Mesenchymal stem cell (in vitro differentiated cells and primary cell): ENCODE measurements around the gene CHCHD6.

Experiments
- DNase-seq: peaks from one replicate; pipeline ENCODE4 v3.0.0-alpha.2; 2013
- H2AFZ ChIP-seq: one replicate; pipeline ENCODE4 v1.6.1; 2013; ENCODE audit warnings: low read depth, mild to moderate bottlenecking, control low read depth, inconsistent platforms, low read length, moderate library complexity
- H2AK5ac ChIP-seq: 2 replicates; pipeline ENCODE4 v1.6.1; 2013; ENCODE audit warnings: low read length, moderate library complexity, mild to moderate bottlenecking, inconsistent platforms; ENCODE audit not compliant: severe bottlenecking
- H2BK120ac ChIP-seq: one replicate; pipeline ENCODE4 v1.6.1; 2013; ENCODE audit warnings: low read depth, mild to moderate bottlenecking, inconsistent platforms, low read length, moderate library complexity
- H2BK12ac ChIP-seq, 2 experiments: one replicate each; pipeline ENCODE4 v1.6.1; 2013; ENCODE audit warnings: inconsistent platforms in 2 of 2, low read length in 2 of 2, mild to moderate bottlenecking in 2 of 2, moderate library complexity in 2 of 2, control low read depth in 1 of 2
- H2BK15ac ChIP-seq: one replicate; pipeline ENCODE4 v1.6.1; 2013; ENCODE audit warnings: mild to moderate bottlenecking, low read depth, inconsistent platforms; ENCODE audit not compliant: poor library complexity, severe bottlenecking
- H2BK5ac ChIP-seq: 2 replicates; pipeline ENCODE4 v1.6.1; 2013; ENCODE audit warnings: low read depth, mild to moderate bottlenecking, low read length, control low read depth, inconsistent platforms; ENCODE audit not compliant: poor library complexity, severe bottlenecking
- H3K14ac ChIP-seq, 2 experiments: one replicate each; pipeline ENCODE4 v1.6.1; 2013; ENCODE audit warnings: inconsistent platforms in 2 of 2, low read length in 2 of 2, control low read depth in 1 of 2, mild to moderate bottlenecking in 1 of 2, moderate library complexity in 1 of 2
- H3K18ac ChIP-seq, 2 experiments: one replicate each; pipeline ENCODE4 v1.6.1; 2013; ENCODE audit warnings: inconsistent platforms in 2 of 2, low read length in 2 of 2, control low read depth in 1 of 2, low read depth in 1 of 2, mild to moderate bottlenecking in 1 of 2
- H3K23ac ChIP-seq, 2 experiments: one replicate each; pipeline ENCODE4 v1.6.1; 2013; ENCODE audit warnings: inconsistent platforms in 2 of 2, low read length in 2 of 2, mild to moderate bottlenecking in 2 of 2, moderate library complexity in 2 of 2, control low read depth in 1 of 2
- H3K27ac ChIP-seq: 2 replicates; pipeline ENCODE4 v1.5.1; 2013; ENCODE audit warnings: mild to moderate bottlenecking, moderate library complexity, low read length, control low read depth, inconsistent platforms; ENCODE audit not compliant: poor library complexity, severe bottlenecking
- H3K27me3 ChIP-seq, 2 experiments: 2 replicates each; pipeline versions ENCODE4 v1.6.1 to v1.7.0; 2013; ENCODE audit warnings: low read length in 2 of 2, mild to moderate bottlenecking in 2 of 2, moderate library complexity in 2 of 2, control low read depth in 1 of 2, inconsistent platforms in 1 of 2; ENCODE audit not compliant: control insufficient read depth in 1 of 2, insufficient read depth in 1 of 2
- H3K36me3 ChIP-seq, 2 experiments: 2 replicates each; pipeline versions ENCODE4 v1.6.1 to v1.7.0; 2013; ENCODE audit warnings: low read length in 2 of 2, control low read depth in 1 of 2, inconsistent platforms in 1 of 2, low read depth in 1 of 2, mild to moderate bottlenecking in 1 of 2; ENCODE audit not compliant: insufficient read depth in 2 of 2, control insufficient read depth in 1 of 2
- H3K4ac ChIP-seq, 2 experiments: one replicate each; pipeline ENCODE4 v1.6.1; 2013; ENCODE audit warnings: inconsistent platforms in 2 of 2, low read length in 2 of 2, mild to moderate bottlenecking in 2 of 2, moderate library complexity in 2 of 2, control low read depth in 1 of 2, low read depth in 1 of 2
- H3K4me1 ChIP-seq: 2 replicates; pipeline ENCODE4 v1.6.1; 2013; ENCODE audit warnings: low read depth, low read length, control low read depth; ENCODE audit not compliant: control insufficient read depth, insufficient read depth
- H3K4me2 ChIP-seq: 2 replicates; pipeline ENCODE4 v1.6.1; 2013; ENCODE audit warnings: low read length, mild to moderate bottlenecking, inconsistent platforms; ENCODE audit not compliant: poor library complexity, severe bottlenecking
- H3K4me3 ChIP-seq, 2 experiments: 2 replicates each; pipeline versions ENCODE4 v1.5.1 to v1.7.0; 2013; ENCODE audit warnings: low read length in 2 of 2, mild to moderate bottlenecking in 2 of 2, control low read depth in 1 of 2, low read depth in 1 of 2; ENCODE audit not compliant: insufficient read depth in 1 of 2
- H3K79me1 ChIP-seq: replicated peaks from 2 replicates; pipeline ENCODE4 v1.6.1; 2013; ENCODE audit warnings: mild to moderate bottlenecking, control low read depth, low read length, inconsistent platforms; ENCODE audit not compliant: poor library complexity, severe bottlenecking
- H3K9ac ChIP-seq: 2 replicates; pipeline ENCODE4 v1.7.0; 2013; ENCODE audit warnings: mild to moderate bottlenecking, low read length, moderate library complexity
- H3K9me3 ChIP-seq: 2 replicates; pipeline ENCODE4 v1.7.0; 2013; ENCODE audit warnings: mild to moderate bottlenecking, low read length; ENCODE audit not compliant: control insufficient read depth
- H4K8ac ChIP-seq: one replicate; pipeline ENCODE4 v1.6.1; 2013; ENCODE audit warnings: inconsistent platforms, mild to moderate bottlenecking, low read length, moderate library complexity
- H4K91ac ChIP-seq: one replicate; pipeline ENCODE4 v1.6.1; 2013; ENCODE audit warnings: mild to moderate bottlenecking, low read length, inconsistent platforms
- WGBS: methylation state at CpG from one replicate; pipeline ENCODE4 v1.1.7; 2013; ENCODE audit warnings: mixed read lengths; 5-methylcytosine and 5-hydroxymethylcytosine counted together

Gene CHCHD6

DNA sequence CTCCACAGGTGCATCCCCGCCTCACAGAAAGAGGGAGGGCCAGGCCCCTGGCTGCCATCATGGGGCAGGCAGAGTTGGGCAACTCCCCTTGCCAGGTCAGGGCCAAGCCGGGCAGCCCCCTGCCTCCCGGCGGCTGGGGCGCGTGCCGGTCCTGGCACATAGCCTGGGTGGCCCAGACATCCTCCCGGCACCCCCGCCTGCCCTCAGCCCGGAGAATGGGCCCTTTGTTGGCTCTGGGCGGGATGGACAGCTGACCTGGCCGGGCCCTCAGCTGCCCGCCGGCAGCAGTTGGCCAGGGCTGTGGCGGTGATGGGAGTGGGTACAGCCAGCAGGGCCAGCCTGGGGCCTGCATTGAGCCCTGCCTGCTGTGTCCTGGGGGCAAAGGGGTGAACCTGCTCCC lies 295.3 kb downstream of the CHCHD6 start:
- no peak overlapping the region for H3K18ac ChIP-seq
- peak overlapping the region; percentile 62 for H4K91ac ChIP-seq
- H3K4ac ChIP-seq: peak overlapping the region in 1 of 2 experiments; percentile 37
- H3K9me3 ChIP-seq: no peaks in the 10 kb centered on the region
- peaks cover 35% of the 10 kb centered on the region for H3K79me1 ChIP-seq
- no peak overlapping the region for H2AFZ ChIP-seq
- peaks cover 15 to 71% of the 10 kb centered on the region in 2 experiments for H3K36me3 ChIP-seq
- no peak overlapping the region for H4K8ac ChIP-seq
- WGBS: 97% methylated on average over 15 of the region's 15 CpGs
- H3K14ac ChIP-seq: no peak overlapping the region
- no peak overlapping the region for H3K4me2 ChIP-seq
- no peak overlapping the region for H3K23ac ChIP-seq
- H2BK5ac ChIP-seq: no peak overlapping the region
- H3K4me1 ChIP-seq: peaks cover 72% of the 10 kb centered on the region
- H3K4me3 ChIP-seq: no peak overlapping the region
- H2BK120ac ChIP-seq: no peak overlapping the region
- no peak overlapping the region for H3K27ac ChIP-seq
- H3K27me3 ChIP-seq: no peaks in the 10 kb centered on the region
- peak overlapping the region; percentile 19 for H2BK15ac ChIP-seq
- H2AK5ac ChIP-seq: no peak overlapping the region
- H2BK12ac ChIP-seq: no peak overlapping the region
- no peak for DNase-seq
- H3K9ac ChIP-seq: no peak overlapping the region

GRCh38 chr3:127000119-127000518 lies 296.1 kb downstream of the CHCHD6 start:
- peaks cover 35% of the 10 kb centered on the region for H3K79me1 ChIP-seq
- H2AFZ ChIP-seq: no peak overlapping the region
- no peak for DNase-seq
- no peak overlapping the region for H3K27ac ChIP-seq
- no peak overlapping the region for H2BK15ac ChIP-seq
- H3K18ac ChIP-seq: no peak overlapping the region
- H3K4me3 ChIP-seq: no peak overlapping the region
- H3K9ac ChIP-seq: no peak overlapping the region
- no peak overlapping the region for H2BK5ac ChIP-seq
- no peak overlapping the region for H4K8ac ChIP-seq
- WGBS: 95% methylated on average over 15 of the region's 15 CpGs
- H3K4me1 ChIP-seq: peaks cover 72% of the 10 kb centered on the region
- no peak overlapping the region for H4K91ac ChIP-seq
- H2AK5ac ChIP-seq: peak overlapping the region; percentile 54
- H3K23ac ChIP-seq: no peak overlapping the region
- H3K9me3 ChIP-seq: no peaks in the 10 kb centered on the region
- H3K36me3 ChIP-seq: peaks cover 15 to 64% of the 10 kb centered on the region in 2 experiments
- H3K4me2 ChIP-seq: no peak overlapping the region
- no peak overlapping the region for H2BK12ac ChIP-seq
- H3K14ac ChIP-seq: no peak overlapping the region
- H3K27me3 ChIP-seq: no peaks in the 10 kb centered on the region
- H3K4ac ChIP-seq: no peak overlapping the region
- H2BK120ac ChIP-seq: no peak overlapping the region

- no peak for DNase-seq
- Histone ChIP-seq H3K27me3 (no peaks in the 10 kb centered on the region), H3K4me1 (peaks cover 67% of the 10 kb centered on the region), H3K14ac (peak overlapping the region in 1 of 2 experiments; percentile 13), H3K4ac (peak overlapping the region; percentile 13 to 94), H2BK120ac (no peak overlapping the region), H2AK5ac (peak overlapping the region; percentile 54), H3K4me2 (no peak overlapping the region), H3K36me3 (peaks cover 15 to 58% of the 10 kb centered on the region in 2 experiments), H3K23ac (no peak overlapping the region), H3K9ac (no peak overlapping the region), H2BK12ac (peak overlapping the region; percentile 81 to 97), H3K4me3 (no peak overlapping the region), H4K91ac (peak overlapping the region; percentile 99), H3K18ac (peak overlapping the region; percentile 38 to 64), H2AFZ (no peak overlapping the region), H4K8ac (no peak overlapping the region), H2BK15ac (peak overlapping the region; percentile 66), H3K27ac (no peak overlapping the region), H3K79me1 (peaks cover 30% of the 10 kb centered on the region), H3K9me3 (no peaks in the 10 kb centered on the region), H2BK5ac (no peak overlapping the region)
- 96% methylated on average over 12 of the region's 12 CpGs for WGBS
These were observed 296.7 kb downstream of the CHCHD6 start for GRCh38 chr3:127000761-127001160.

DNA sequence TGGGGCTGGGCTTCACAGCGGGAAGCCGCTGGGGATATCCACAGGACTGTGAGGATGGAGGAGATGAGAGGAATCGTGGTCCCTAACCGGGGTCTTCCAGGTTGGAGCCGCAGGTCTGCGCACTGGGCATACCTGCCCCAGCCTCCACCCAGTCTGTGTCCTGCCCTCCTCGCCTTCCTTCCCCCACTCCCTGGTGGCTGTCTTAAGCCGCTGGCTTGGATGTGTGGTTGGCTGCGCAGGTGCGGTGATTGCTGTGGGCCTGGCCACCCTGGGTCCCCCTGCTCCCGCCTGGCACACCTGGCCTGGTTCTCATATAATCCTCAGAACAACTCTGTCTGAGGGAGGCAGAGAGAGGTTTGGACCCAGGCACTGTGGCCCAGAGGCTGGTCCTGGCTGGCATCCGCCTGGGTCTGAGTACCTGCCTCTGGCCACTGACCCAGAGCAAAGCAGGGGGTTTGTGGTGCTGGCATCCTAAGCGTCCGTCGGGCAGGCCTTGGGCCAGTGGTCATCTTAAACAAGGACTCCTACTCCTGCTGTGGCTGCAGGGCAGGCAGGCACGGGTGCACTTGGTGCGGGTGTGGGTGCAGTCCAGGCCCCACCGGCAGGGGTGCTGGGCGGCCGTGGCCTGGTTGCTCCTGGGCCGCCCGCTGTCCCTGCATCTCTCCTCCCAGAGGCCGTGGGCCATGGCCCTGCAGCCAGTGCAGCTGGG lies 297.6 kb downstream of the CHCHD6 start:
- 66% methylated on average over 21 of the region's 23 CpGs for WGBS

More for the DNA sequence above, 297.6 kb downstream of the CHCHD6 start:
- Histone ChIP-seq H3K9ac (peak overlapping the region; percentile 85), H3K9me3 (no peaks in the 10 kb centered on the region), H3K18ac (peak overlapping the region; percentile 72 to 95), H3K4me1 (peaks cover 62% of the 10 kb centered on the region), H3K4ac (peak overlapping the region; percentile 94 to 97), H3K4me2 (peak overlapping the region; percentile 20), H4K8ac (peak overlapping the region; percentile 99), H3K27me3 (no peaks in the 10 kb centered on the region), H2AK5ac (peak overlapping the region; percentile 96), H2BK120ac (peak overlapping the region; percentile 94), H3K79me1 (peaks cover 27% of the 10 kb centered on the region), H3K4me3 (peak overlapping the region in 1 of 2 experiments; percentile 11), H2AFZ (no peak overlapping the region), H3K36me3 (peaks cover 12 to 56% of the 10 kb centered on the region in 2 experiments), H3K23ac (no peak overlapping the region), H3K14ac (peak overlapping the region in 1 of 2 experiments; percentile 95), H3K27ac (peak overlapping the region; percentile 78), H2BK12ac (peak overlapping the region; percentile 81 to 97), H2BK15ac (peak overlapping the region; percentile 66), H4K91ac (peak overlapping the region; percentile 99), H2BK5ac (peak overlapping the region; percentile 21)
- DNase-seq: no peak
